HepG2 (cell line): ENCODE results near the gene HID1. TPM values are rescaled to one million over a fixed set of nuclear protein-coding genes. Genes with fewer than 3 reads are reported as not detected.

ENCODE experiments used
- CBFB ChIP-seq: sonication (generic); formaldehyde crosslinking; IDR thresholded peaks from 2 replicates; pipeline ENCODE4 v1.4.0; 2020; ENCODE audit warnings: missing genetic modification reagents
- CEBPB ChIP-seq: IDR thresholded peaks from 2 replicates; pipeline ENCODE4 v1.6.1; 2011; ENCODE audit warnings: low read depth, low read length, improper control_type of control experiment, borderline replicate concordance
- FOXC1 ChIP-seq: sonication (generic); formaldehyde crosslinking; IDR thresholded peaks from 2 replicates; pipeline ENCODE4 v1.8.0; 2022; ENCODE audit warnings: mild to moderate bottlenecking, missing genetic modification reagents, borderline replicate concordance
- PAF1 ChIP-seq: IDR thresholded peaks from 2 replicates; pipeline ENCODE4 v1.6.1; 2016; ENCODE audit warnings: missing genetic modification reagents, missing compliant biosample characterization
- SMAD9 ChIP-seq: sonication (generic); formaldehyde crosslinking; IDR thresholded peaks from 2 replicates; pipeline ENCODE4 v1.5.1; 2020; ENCODE audit warnings: mild to moderate bottlenecking, missing genetic modification reagents
- SMC3 ChIP-seq: IDR thresholded peaks from 2 replicates; pipeline ENCODE4 v1.6.1; 2011; ENCODE audit warnings: low read length, improper control_type of control experiment
- U2AF1 ChIP-seq: fragments of 200-400 bp; formaldehyde crosslinking; optimal IDR thresholded peaks from 2 replicates; pipeline ENCODE3; 2017; ENCODE audit warnings: mild to moderate bottlenecking, low read depth, low read length
- ZBTB38 ChIP-seq: sonication (generic); formaldehyde crosslinking; IDR thresholded peaks from 2 replicates; pipeline ENCODE4 v1.5.1; 2020; ENCODE audit warnings: mild to moderate bottlenecking, missing genetic modification reagents
- ZFY ChIP-seq: sonication (generic); formaldehyde crosslinking; IDR thresholded peaks from 2 replicates; pipeline ENCODE4 v1.4.0; 2020; ENCODE audit warnings: missing genetic modification reagents
- ZNF850 ChIP-seq: sonication (generic); formaldehyde crosslinking; conservative IDR thresholded peaks from 2 replicates; pipeline ENCODE4 v1.9.0; 2021; ENCODE audit warnings: mild to moderate bottlenecking, missing genetic modification reagents
- polyA plus RNA-seq, 8 experiments: library from polyadenylated mRNA; depleted of rRNA in 3 of 8; stranded (reverse) in 7 of 8; unstranded in 1 of 8; fragments of >200 nt; fragmentation: Illumina TruSeq in 4 of 8; extraction: Trizol in 4 of 8; gene quantifications; 2 replicates each; pipeline versions ENCODE4 v1.2.1 to v1.2.3, GENCODE V29; 2011 to 2016; ENCODE audit warnings: low read depth in 4 of 8, missing spikeins in 1 of 8, mixed read lengths in 1 of 8; ENCODE audit not compliant: insufficient read depth in 1 of 8
- total RNA-seq, 5 experiments: library from RNA; depleted of rRNA; stranded (reverse); fragments of >200 nt; fragmentation: Illumina TruSeq; extraction: Trizol; gene quantifications; 2 replicates each; pipeline ENCODE4 v1.2.3, GENCODE V29; 2016; ENCODE audit warnings: low read depth in 1 of 5
- TF ChIP-seq, protein P1 (sequence below): sonication (generic); formaldehyde crosslinking; IDR thresholded peaks from 2 replicates; pipeline ENCODE4 v1.5.1; 2020; ENCODE audit warnings: missing genetic modification reagents, mild to moderate bottlenecking, borderline replicate concordance
- TF ChIP-seq, protein P2 (sequence below): sonication (generic); formaldehyde crosslinking; IDR thresholded peaks from 2 replicates; pipeline ENCODE4 v1.4.0; 2020; ENCODE audit warnings: low read depth, missing genetic modification reagents
- TF ChIP-seq, protein P3 (sequence below): sonication (generic); formaldehyde crosslinking; IDR thresholded peaks from 2 replicates; pipeline ENCODE4 v1.4.0; 2020; ENCODE audit warnings: mild to moderate bottlenecking, missing genetic modification reagents
- TF ChIP-seq, protein P4 (sequence below): IDR thresholded peaks from 2 replicates; pipeline ENCODE4 v1.6.1; 2018; ENCODE audit warnings: missing genetic modification reagents, mild to moderate bottlenecking, missing compliant biosample characterization

The HID1 gene
- total and polyA plus RNA-seq, 2 of the 13 experiments (the other 11 are each of a cell fraction or from before 2014, with no cell fraction given), result 2.1 to 10.6 TPM

DNA sequence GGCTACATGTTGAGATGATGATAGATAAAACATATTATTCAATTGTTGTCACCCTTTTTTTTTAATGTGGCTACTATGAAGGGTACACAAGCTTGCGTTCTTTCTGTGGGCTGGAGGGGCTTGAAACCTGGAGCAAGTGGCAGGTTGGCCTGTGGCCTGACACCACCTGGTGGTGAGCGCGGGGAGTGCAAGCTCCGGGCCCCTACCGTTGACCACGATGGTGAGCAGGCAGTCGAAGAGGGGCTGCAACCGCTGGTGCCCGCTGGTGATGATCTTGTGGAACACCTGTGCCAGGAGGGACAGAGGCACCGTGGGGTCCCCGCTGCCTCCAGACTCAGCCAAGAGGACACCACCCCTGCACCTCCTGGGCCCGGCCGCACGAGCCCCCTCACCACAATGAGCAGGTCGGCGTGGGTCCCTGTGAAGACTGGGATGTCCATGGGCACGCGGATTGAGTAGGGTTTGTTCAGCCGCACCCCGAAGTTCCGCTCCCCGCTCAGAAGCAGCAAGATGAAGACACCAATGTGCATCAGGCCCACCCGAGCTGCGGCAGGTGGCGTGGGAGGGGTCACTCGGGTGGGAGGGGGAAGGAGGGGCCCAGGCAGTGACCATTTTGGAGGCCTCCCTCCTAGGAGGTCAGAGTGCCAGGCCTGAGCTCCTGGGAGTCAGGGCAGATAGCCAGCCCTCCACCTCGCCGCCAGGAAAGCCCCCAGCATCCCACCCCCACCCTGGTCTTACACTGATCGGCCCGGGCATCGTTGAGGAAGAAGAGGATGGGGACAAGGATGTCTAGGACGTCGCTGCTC lies 14.4 kb downstream of the HID1 start (continued):
- TF ChIP-seq, protein P1, sequence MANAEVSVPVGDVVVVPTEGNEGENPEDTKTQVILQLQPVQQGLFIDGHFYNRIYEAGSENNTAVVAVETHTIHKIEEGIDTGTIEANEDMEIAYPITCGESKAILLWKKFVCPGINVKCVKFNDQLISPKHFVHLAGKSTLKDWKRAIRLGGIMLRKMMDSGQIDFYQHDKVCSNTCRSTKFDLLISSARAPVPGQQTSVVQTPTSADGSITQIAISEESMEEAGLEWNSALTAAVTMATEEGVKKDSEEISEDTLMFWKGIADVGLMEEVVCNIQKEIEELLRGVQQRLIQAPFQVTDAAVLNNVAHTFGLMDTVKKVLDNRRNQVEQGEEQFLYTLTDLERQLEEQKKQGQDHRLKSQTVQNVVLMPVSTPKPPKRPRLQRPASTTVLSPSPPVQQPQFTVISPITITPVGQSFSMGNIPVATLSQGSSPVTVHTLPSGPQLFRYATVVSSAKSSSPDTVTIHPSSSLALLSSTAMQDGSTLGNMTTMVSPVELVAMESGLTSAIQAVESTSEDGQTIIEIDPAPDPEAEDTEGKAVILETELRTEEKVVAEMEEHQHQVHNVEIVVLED (CRISPR knock-in tag), result no peak
- TF ChIP-seq, protein P2, sequence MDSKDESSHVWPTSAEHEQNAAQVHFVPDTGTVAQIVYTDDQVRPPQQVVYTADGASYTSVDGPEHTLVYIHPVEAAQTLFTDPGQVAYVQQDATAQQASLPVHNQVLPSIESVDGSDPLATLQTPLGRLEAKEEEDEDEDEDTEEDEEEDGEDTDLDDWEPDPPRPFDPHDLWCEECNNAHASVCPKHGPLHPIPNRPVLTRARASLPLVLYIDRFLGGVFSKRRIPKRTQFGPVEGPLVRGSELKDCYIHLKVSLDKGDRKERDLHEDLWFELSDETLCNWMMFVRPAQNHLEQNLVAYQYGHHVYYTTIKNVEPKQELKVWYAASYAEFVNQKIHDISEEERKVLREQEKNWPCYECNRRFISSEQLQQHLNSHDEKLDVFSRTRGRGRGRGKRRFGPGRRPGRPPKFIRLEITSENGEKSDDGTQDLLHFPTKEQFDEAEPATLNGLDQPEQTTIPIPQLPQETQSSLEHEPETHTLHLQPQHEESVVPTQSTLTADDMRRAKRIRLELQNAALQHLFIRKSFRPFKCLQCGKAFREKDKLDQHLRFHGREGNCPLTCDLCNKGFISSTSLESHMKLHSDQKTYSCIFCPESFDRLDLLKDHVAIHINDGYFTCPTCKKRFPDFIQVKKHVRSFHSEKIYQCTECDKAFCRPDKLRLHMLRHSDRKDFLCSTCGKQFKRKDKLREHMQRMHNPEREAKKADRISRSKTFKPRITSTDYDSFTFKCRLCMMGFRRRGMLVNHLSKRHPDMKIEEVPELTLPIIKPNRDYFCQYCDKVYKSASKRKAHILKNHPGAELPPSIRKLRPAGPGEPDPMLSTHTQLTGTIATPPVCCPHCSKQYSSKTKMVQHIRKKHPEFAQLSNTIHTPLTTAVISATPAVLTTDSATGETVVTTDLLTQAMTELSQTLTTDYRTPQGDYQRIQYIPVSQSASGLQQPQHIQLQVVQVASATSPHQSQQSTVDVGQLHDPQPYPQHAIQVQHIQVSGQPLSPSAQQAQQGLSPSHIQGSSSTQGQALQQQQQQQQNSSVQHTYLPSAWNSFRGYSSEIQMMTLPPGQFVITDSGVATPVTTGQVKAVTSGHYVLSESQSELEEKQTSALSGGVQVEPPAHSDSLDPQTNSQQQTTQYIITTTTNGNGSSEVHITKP, result no peak
- TF ChIP-seq PAF1 (no peak), ZBTB38 (no peak), CEBPB (no peak), U2AF1 (no peak), SMC3 (peak; percentile 76), ZNF850 (CRISPR knock-in tag) (no peak), ZFY (CRISPR knock-in tag) (0 out of 2 replicates have a peak, but pooled peaks have one; percentile 16), CBFB (CRISPR knock-in tag) (no peak), FOXC1 (CRISPR knock-in tag) (0 out of 2 replicates have a peak, but pooled peaks have one; percentile 15), SMAD9 (CRISPR knock-in tag) (no peak)
- TF ChIP-seq, protein P3, sequence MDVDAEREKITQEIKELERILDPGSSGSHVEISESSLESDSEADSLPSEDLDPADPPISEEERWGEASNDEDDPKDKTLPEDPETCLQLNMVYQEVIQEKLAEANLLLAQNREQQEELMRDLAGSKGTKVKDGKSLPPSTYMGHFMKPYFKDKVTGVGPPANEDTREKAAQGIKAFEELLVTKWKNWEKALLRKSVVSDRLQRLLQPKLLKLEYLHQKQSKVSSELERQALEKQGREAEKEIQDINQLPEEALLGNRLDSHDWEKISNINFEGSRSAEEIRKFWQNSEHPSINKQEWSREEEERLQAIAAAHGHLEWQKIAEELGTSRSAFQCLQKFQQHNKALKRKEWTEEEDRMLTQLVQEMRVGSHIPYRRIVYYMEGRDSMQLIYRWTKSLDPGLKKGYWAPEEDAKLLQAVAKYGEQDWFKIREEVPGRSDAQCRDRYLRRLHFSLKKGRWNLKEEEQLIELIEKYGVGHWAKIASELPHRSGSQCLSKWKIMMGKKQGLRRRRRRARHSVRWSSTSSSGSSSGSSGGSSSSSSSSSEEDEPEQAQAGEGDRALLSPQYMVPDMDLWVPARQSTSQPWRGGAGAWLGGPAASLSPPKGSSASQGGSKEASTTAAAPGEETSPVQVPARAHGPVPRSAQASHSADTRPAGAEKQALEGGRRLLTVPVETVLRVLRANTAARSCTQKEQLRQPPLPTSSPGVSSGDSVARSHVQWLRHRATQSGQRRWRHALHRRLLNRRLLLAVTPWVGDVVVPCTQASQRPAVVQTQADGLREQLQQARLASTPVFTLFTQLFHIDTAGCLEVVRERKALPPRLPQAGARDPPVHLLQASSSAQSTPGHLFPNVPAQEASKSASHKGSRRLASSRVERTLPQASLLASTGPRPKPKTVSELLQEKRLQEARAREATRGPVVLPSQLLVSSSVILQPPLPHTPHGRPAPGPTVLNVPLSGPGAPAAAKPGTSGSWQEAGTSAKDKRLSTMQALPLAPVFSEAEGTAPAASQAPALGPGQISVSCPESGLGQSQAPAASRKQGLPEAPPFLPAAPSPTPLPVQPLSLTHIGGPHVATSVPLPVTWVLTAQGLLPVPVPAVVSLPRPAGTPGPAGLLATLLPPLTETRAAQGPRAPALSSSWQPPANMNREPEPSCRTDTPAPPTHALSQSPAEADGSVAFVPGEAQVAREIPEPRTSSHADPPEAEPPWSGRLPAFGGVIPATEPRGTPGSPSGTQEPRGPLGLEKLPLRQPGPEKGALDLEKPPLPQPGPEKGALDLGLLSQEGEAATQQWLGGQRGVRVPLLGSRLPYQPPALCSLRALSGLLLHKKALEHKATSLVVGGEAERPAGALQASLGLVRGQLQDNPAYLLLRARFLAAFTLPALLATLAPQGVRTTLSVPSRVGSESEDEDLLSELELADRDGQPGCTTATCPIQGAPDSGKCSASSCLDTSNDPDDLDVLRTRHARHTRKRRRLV (CRISPR knock-in tag), result no peak
- TF ChIP-seq, protein P4, sequence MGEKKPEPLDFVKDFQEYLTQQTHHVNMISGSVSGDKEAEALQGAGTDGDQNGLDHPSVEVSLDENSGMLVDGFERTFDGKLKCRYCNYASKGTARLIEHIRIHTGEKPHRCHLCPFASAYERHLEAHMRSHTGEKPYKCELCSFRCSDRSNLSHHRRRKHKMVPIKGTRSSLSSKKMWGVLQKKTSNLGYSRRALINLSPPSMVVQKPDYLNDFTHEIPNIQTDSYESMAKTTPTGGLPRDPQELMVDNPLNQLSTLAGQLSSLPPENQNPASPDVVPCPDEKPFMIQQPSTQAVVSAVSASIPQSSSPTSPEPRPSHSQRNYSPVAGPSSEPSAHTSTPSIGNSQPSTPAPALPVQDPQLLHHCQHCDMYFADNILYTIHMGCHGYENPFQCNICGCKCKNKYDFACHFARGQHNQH (CRISPR knock-in tag), result peak; percentile 54; the same call in 1 of the 2 replicates
